Measurements from ENCODE around the gene EIF2D. TPM values are rescaled to one million over a fixed set of nuclear protein-coding genes. Genes with fewer than 3 reads are reported as not detected.

The EIF2D gene
- total and polyA plus RNA-seq, 2 experiments from 2014 or later, result 31.4 to 53.4 TPM

- no peaks in the 10 kb centered on the region for H3K79me2 ChIP-seq (ENCODE audit: insufficient read depth)
- peak overlapping the region; percentile 40 for H3K9ac ChIP-seq
- H3K4me2 ChIP-seq (ENCODE audit: unreplicated experiment), result peak overlapping the region; percentile 26
- no peak overlapping the region for H2AFZ ChIP-seq
- peak overlapping the region; percentile 79 for H3K27ac ChIP-seq
- no peak overlapping the region for H3K4me3 ChIP-seq
- in situ Hi-C loops (cut with MboI), result loop anchor here (10.0 kb wide), 1 partner anchor 84 kb away; the partner anchor contains the start of gene RASSF5
- no peaks in the 10 kb centered on the region for H3K9me3 ChIP-seq (ENCODE audit: low read depth)
- no peak for TF ChIP-seq EZH2 (IDR thresholded peaks at IDR 0.05; ENCODE audit: insufficient read depth, poor library complexity, severe bottlenecking)
- no peak for TF ChIP-seq EZH2phosphoT487 (IDR thresholded peaks at IDR 0.05; ENCODE audit: insufficient read depth, low read depth)
- DNase-seq, result no peak
- peaks cover 30% of the 10 kb centered on the region for H3K4me1 ChIP-seq (ENCODE audit: insufficient read depth)
- no peaks in the 10 kb centered on the region for H4K20me1 ChIP-seq (ENCODE audit: insufficient read depth)
- 0 out of 2 replicates have a peak, but pooled peaks cover 5% of the 10 kb centered on the region for H3K36me3 ChIP-seq (ENCODE audit: low read depth)
- peaks cover 34% of the 10 kb centered on the region for H3F3A ChIP-seq (ENCODE audit: insufficient read depth)
- 87% methylated on average over 6 of the region's 6 CpGs for WGBS, 2 experiments (ENCODE audit: low coverage in 1 of 2, low lambda C conversion rate in 2 of 2, missing lambda C conversion rate in 2 of 2)
- H3K27me3 ChIP-seq (replicated peaks; ENCODE audit: insufficient read depth), result no peaks in the 10 kb centered on the region
- H3K9me2 ChIP-seq (ENCODE audit: insufficient read depth), result no peaks in the 10 kb centered on the region
Measured at GRCh38 chr1:206588492-206588891, 23.8 kb downstream of the EIF2D start.

- Histone ChIP-seq H3K27ac (no peak overlapping the region), H4K20me1 (ENCODE audit: insufficient read depth) (no peaks in the 10 kb centered on the region), H3K9me2 (ENCODE audit: insufficient read depth) (no peaks in the 10 kb centered on the region), H3K27me3 (replicated peaks; ENCODE audit: insufficient read depth) (no peaks in the 10 kb centered on the region), H3K36me3 (ENCODE audit: low read depth) (0 out of 2 replicates have a peak, but pooled peaks cover 5% of the 10 kb centered on the region), H3K4me3 (no peak overlapping the region), H3K79me2 (ENCODE audit: insufficient read depth) (no peaks in the 10 kb centered on the region), H3K4me2 (ENCODE audit: unreplicated experiment) (no peak overlapping the region), H3K9me3 (ENCODE audit: low read depth) (no peaks in the 10 kb centered on the region), H3F3A (ENCODE audit: insufficient read depth) (peaks cover 34% of the 10 kb centered on the region), H3K9ac (no peak overlapping the region), H3K4me1 (ENCODE audit: insufficient read depth) (peaks cover 30% of the 10 kb centered on the region), H2AFZ (no peak overlapping the region)
- DNase-seq, result no peak
- in situ Hi-C loops (cut with MboI), result loop anchor here (10.0 kb wide), 1 partner anchor 83 kb away; the partner anchor contains the start of gene RASSF5
- TF ChIP-seq EZH2phosphoT487 (IDR thresholded peaks at IDR 0.05; ENCODE audit: insufficient read depth, low read depth) (no peak), EZH2 (IDR thresholded peaks at IDR 0.05; ENCODE audit: insufficient read depth, poor library complexity, severe bottlenecking) (no peak)
- 96% methylated on average over 14 of the region's 14 CpGs for WGBS, 2 experiments (ENCODE audit: low coverage in 1 of 2, low lambda C conversion rate in 2 of 2, missing lambda C conversion rate in 2 of 2)
Measured at GRCh38 chr1:206587904-206588303, 24.4 kb downstream of the EIF2D start.

- no peak overlapping the region for H3K27ac ChIP-seq
- H3K9me3 ChIP-seq (ENCODE audit: low read depth), result no peaks in the 10 kb centered on the region
- H3K4me2 ChIP-seq (ENCODE audit: unreplicated experiment), result no peak overlapping the region
- WGBS, 2 experiments (ENCODE audit: low coverage in 1 of 2, low lambda C conversion rate in 2 of 2, missing lambda C conversion rate in 2 of 2), result 76 to 83% methylated on average over 13 of the region's 13 CpGs
- H3K27me3 ChIP-seq (replicated peaks; ENCODE audit: insufficient read depth), result no peaks in the 10 kb centered on the region
- no peaks in the 10 kb centered on the region for H3K79me2 ChIP-seq (ENCODE audit: insufficient read depth)
- H3F3A ChIP-seq (ENCODE audit: insufficient read depth), result peaks cover 30% of the 10 kb centered on the region
- DNase-seq, result no peak
- H3K36me3 ChIP-seq (ENCODE audit: low read depth), result 0 out of 2 replicates have a peak, but pooled peaks cover 2% of the 10 kb centered on the region
- no peak overlapping the region for H2AFZ ChIP-seq
- H4K20me1 ChIP-seq (ENCODE audit: insufficient read depth), result no peaks in the 10 kb centered on the region
- H3K4me1 ChIP-seq (ENCODE audit: insufficient read depth), result peaks cover 30% of the 10 kb centered on the region
- in situ Hi-C loops (cut with MboI), result loop anchor here (10.0 kb wide), 1 partner anchor 82 kb away; the partner anchor contains the start of gene RASSF5
- no peak overlapping the region for H3K9ac ChIP-seq
- no peak for TF ChIP-seq EZH2phosphoT487 (IDR thresholded peaks at IDR 0.05; ENCODE audit: insufficient read depth, low read depth)
- no peaks in the 10 kb centered on the region for H3K9me2 ChIP-seq (ENCODE audit: insufficient read depth)
- H3K4me3 ChIP-seq, result no peak overlapping the region
Measured at GRCh38 chr1:206586501-206587445, 25.5 kb downstream of the EIF2D start.

GRCh38 chr1:206584683-206585082, 27.6 kb downstream of the EIF2D start:
- Histone ChIP-seq H3K4me2 (ENCODE audit: unreplicated experiment) (no peak overlapping the region), H3K79me2 (ENCODE audit: insufficient read depth) (no peaks in the 10 kb centered on the region), H3K4me1 (ENCODE audit: insufficient read depth) (peaks cover 20% of the 10 kb centered on the region), H2AFZ (no peak overlapping the region), H3K9me3 (ENCODE audit: low read depth) (no peaks in the 10 kb centered on the region), H3K27ac (no peak overlapping the region), H3K27me3 (replicated peaks; ENCODE audit: insufficient read depth) (no peaks in the 10 kb centered on the region), H3K9ac (no peak overlapping the region), H3K4me3 (no peak overlapping the region), H3K9me2 (ENCODE audit: insufficient read depth) (no peaks in the 10 kb centered on the region), H3F3A (ENCODE audit: insufficient read depth) (peaks cover 13% of the 10 kb centered on the region), H3K36me3 (ENCODE audit: low read depth) (no peaks in the 10 kb centered on the region), H4K20me1 (ENCODE audit: insufficient read depth) (no peaks in the 10 kb centered on the region)
- TF ChIP-seq EZH2phosphoT487 (IDR thresholded peaks at IDR 0.05; ENCODE audit: insufficient read depth, low read depth), result no peak
- no peak for TF ChIP-seq EZH2 (IDR thresholded peaks at IDR 0.05; ENCODE audit: insufficient read depth, poor library complexity, severe bottlenecking)
- in situ Hi-C loops (cut with MboI), result loop anchor here (10.0 kb wide), 1 partner anchor 80 kb away; the partner anchor contains the start of gene RASSF5
- 55 to 64% methylated on average over 4 of the region's 4 CpGs for WGBS, 2 experiments (ENCODE audit: low coverage in 1 of 2, low lambda C conversion rate in 2 of 2, missing lambda C conversion rate in 2 of 2)
- DNase-seq, result no peak

Measured in GM23248 (cell line).